CD8-positive, alpha-beta memory T cell (primary cell): ENCODE data around the gene MEN1. TPM values are rescaled to one million over a fixed set of nuclear protein-coding genes. Genes with fewer than 3 reads are reported as not detected.

Experiments used
- CTCF ChIA-PET: fragments of 350-600 bp; sonication (Branson Sonifier 250); formaldehyde crosslinking; loops from one replicate; lab custom pipeline; 2021; ENCODE audit warnings: antibody characterized with exemption; lab: Charles Lee
- POLR2A ChIA-PET: fragments of 350-600 bp; sonication (Branson Sonifier 250); formaldehyde crosslinking; loops from one replicate; lab custom pipeline; 2021; ENCODE audit warnings: antibody characterized with exemption; lab: Charles Lee
- DNase-seq, 5 donors: peaks; one replicate each; pipeline versions ENCODE4 v3.0.0 to v3.0.0-alpha.2; 2020 to 2022; ENCODE audit warnings: mixed read lengths in 1 of 5
- H3K27ac ChIP-seq: one replicate; pipeline ENCODE4 v1.7.0; 2013; ENCODE audit warnings: low read depth, mild to moderate bottlenecking, low read length, moderate library complexity
- H3K27me3 ChIP-seq: 2 replicates; pipeline ENCODE4 v1.7.0; 2013; ENCODE audit warnings: low read length, mild to moderate bottlenecking; ENCODE audit not compliant: insufficient read depth, poor library complexity, severe bottlenecking
- H3K36me3 ChIP-seq: 2 replicates; pipeline ENCODE4 v1.7.0; 2013; ENCODE audit warnings: mild to moderate bottlenecking, low read length, moderate library complexity; ENCODE audit not compliant: insufficient read depth
- H3K4me1 ChIP-seq: 2 replicates; pipeline ENCODE4 v1.7.0; 2013; ENCODE audit warnings: mild to moderate bottlenecking, low read length, moderate library complexity; ENCODE audit not compliant: insufficient read depth
- H3K4me3 ChIP-seq: 2 replicates; pipeline ENCODE4 v1.7.0; 2013; ENCODE audit warnings: mild to moderate bottlenecking, low read length
- H3K9me3 ChIP-seq: 2 replicates; pipeline ENCODE4 v1.7.0; 2013; ENCODE audit warnings: mild to moderate bottlenecking, low read length
- H3K27ac Mint-ChIP-seq, 8 donors: one replicate each; pipeline ENCODE4 v1.8.0; 2020 to 2021; ENCODE audit warnings: mixed read lengths in 8 of 8, mild to moderate bottlenecking in 6 of 8, inconsistent platforms in 3 of 8, moderate library complexity in 3 of 8
- H3K27me3 Mint-ChIP-seq, 2 donors: one replicate each; pipeline ENCODE4 v1.8.0; 2020 to 2021; ENCODE audit warnings: mixed read lengths in 2 of 2, mild to moderate bottlenecking in 1 of 2, moderate library complexity in 1 of 2
- H3K36me3 Mint-ChIP-seq, 3 donors: one replicate each; pipeline ENCODE4 v1.8.0; 2020 to 2021; ENCODE audit warnings: mixed read lengths in 3 of 3, inconsistent platforms in 1 of 3, mild to moderate bottlenecking in 1 of 3
- H3K4me1 Mint-ChIP-seq, 3 donors: one replicate each; pipeline ENCODE4 v1.8.0; 2020 to 2021; ENCODE audit warnings: mixed read lengths in 3 of 3, inconsistent platforms in 1 of 3, mild to moderate bottlenecking in 1 of 3
- H3K4me3 Mint-ChIP-seq, 7 donors: one replicate each; pipeline ENCODE4 v1.8.0; 2020 to 2021; ENCODE audit warnings: mixed read lengths in 7 of 7, mild to moderate bottlenecking in 6 of 7, moderate library complexity in 4 of 7, inconsistent platforms in 2 of 7
- H3K9me3 Mint-ChIP-seq, 5 donors: one replicate each; pipeline ENCODE4 v1.8.0; 2020 to 2022; ENCODE audit warnings: mixed read lengths in 5 of 5, mild to moderate bottlenecking in 3 of 5, moderate library complexity in 2 of 5, inconsistent platforms in 1 of 5
- polyA plus RNA-seq: library from polyadenylated mRNA; unstranded; fragments of 300-500 nt; fragmentation: Illumina TruSeq; gene quantifications from one replicate; pipeline ENCODE4 v1.2.3, GENCODE V29; 2021
- total RNA-seq, 2 experiments: library from RNA; stranded (reverse); gene quantifications; one replicate each; pipeline ENCODE4 v1.2.3, GENCODE V29; 2021

Gene MEN1
- total and polyA plus RNA-seq, 3 experiments from 2014 or later, result 45.0 to 47.7 (median 45.8) TPM

DNA sequence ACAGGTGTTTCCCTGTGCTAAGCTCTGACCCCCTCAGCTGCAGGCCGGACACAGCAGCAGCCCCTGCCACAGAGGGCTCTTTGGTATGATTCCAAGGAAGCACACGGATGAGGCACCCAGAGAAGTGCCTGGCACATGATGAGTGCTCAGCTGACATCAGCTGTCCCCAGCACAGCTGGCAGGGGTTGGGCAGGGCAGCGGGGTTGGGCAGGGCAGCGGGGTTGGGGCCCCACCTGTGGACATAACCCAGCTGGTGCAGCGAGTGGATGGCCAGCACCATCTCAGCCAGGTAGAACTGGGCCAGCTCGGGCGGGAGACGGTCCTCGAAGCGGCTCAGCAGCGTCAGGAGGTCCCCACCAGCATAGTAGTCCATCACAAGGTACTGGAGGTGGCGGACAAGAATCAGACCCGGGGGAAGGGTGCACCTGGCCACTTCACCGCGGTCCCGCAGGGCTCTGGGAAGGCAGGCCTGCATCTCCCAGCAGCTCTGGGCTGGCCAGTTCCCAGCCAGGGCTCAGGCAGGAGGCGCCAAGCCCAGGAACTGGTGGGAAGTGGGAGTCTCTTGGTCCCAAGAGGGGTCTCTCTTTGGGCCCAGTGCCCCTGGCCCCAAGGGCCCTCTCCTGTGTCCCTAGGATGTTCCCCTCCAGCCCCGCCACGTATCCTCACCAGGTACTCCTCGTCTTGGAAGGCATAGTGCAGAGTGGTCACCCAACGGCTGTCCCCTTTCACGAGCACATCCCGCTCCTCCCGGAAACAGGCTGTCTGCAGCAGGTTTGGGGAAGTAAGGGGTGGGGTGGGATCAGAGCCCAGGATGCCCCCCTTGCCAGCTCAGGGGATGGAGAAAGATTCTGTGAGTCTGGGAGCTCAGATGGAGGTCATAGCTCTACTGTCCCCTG is 29.8 kb upstream of the MEN1 start:
- no peaks in the 10 kb centered on the region for H3K9me3 Mint-ChIP-seq
- DNase-seq, result no peak
- POLR2A ChIA-PET, result interaction anchor here (1.0 kb wide), 1 partner anchor 74 kb away, joined by 3 read pairs; no protein-coding TSS in a partner anchor

DNA sequence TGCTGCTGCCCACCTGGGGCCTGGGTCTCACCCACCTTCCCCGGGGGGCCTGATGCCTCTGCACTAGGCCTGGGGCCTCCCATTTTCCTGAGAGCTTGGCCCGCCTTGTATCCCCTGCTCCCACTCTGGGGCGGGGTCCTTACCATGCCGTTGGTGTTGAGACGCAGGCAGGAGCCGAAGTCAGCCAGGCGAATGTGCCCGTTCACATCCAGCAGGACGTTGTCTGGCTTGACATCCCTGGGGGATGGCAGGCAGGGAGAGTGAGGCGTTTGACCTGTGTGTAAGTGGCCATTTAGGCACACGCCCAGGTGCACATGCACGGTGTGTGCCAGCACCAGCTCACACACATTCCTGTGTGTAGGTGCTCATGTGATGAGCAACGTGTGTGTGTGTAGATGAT is 29.0 kb upstream of the MEN1 start:
- H3K27ac Mint-ChIP-seq, result peak overlapping the region in 2 of 8 donors; percentile 29 to 33
- Histone ChIP-seq H3K27ac (no peak overlapping the region), H3K36me3 (no peaks in the 10 kb centered on the region), H3K4me3 (no peak overlapping the region), H3K4me1 (peaks cover 10% of the 10 kb centered on the region), H3K27me3 (no peaks in the 10 kb centered on the region), H3K9me3 (no peaks in the 10 kb centered on the region)
- DNase-seq, result no peak
- ChIA-PET CTCF (interaction anchor here (1.0 to 32.1 kb wide), 3 partner anchors 9 to 175 kb away, joined by 3 to 1256 read pairs (median 4); partner anchors contain the start of genes ARL2 and EHD1), POLR2A (interaction anchor here (1.0 kb wide), 1 partner anchor 74 kb away, joined by 3 read pairs; no protein-coding TSS in a partner anchor)
- no peaks in the 10 kb centered on the region for H3K9me3 Mint-ChIP-seq
- H3K36me3 Mint-ChIP-seq, result peaks cover 0 to 15% (median 0%) of the 10 kb centered on the region in 3 donors
- peaks cover 6 to 12% (median 8%) of the 10 kb centered on the region in 3 donors for H3K4me1 Mint-ChIP-seq
- peak overlapping the region in 1 of 7 donors; percentile 40 for H3K4me3 Mint-ChIP-seq
- no peaks in the 10 kb centered on the region for H3K27me3 Mint-ChIP-seq

More for the DNA sequence above, 29.8 kb upstream of the MEN1 start:
- Histone ChIP-seq H3K36me3 (no peaks in the 10 kb centered on the region), H3K27me3 (no peaks in the 10 kb centered on the region), H3K27ac (no peak overlapping the region), H3K9me3 (no peaks in the 10 kb centered on the region), H3K4me3 (no peak overlapping the region), H3K4me1 (peaks cover 12% of the 10 kb centered on the region)
- CTCF ChIA-PET, result interaction anchor here (1.0 to 32.1 kb wide), 3 partner anchors 8 to 174 kb away, joined by 3 to 1256 read pairs (median 4); partner anchors contain the start of genes ARL2 and EHD1
- no peaks in the 10 kb centered on the region for H3K27me3 Mint-ChIP-seq
- H3K27ac Mint-ChIP-seq, result no peak overlapping the region
- peaks cover 9 to 14% (median 11%) of the 10 kb centered on the region in 3 donors for H3K4me1 Mint-ChIP-seq
- peaks cover 0 to 13% (median 0%) of the 10 kb centered on the region in 3 donors for H3K36me3 Mint-ChIP-seq
- peak overlapping the region in 1 of 7 donors; percentile 40 for H3K4me3 Mint-ChIP-seq

DNA sequence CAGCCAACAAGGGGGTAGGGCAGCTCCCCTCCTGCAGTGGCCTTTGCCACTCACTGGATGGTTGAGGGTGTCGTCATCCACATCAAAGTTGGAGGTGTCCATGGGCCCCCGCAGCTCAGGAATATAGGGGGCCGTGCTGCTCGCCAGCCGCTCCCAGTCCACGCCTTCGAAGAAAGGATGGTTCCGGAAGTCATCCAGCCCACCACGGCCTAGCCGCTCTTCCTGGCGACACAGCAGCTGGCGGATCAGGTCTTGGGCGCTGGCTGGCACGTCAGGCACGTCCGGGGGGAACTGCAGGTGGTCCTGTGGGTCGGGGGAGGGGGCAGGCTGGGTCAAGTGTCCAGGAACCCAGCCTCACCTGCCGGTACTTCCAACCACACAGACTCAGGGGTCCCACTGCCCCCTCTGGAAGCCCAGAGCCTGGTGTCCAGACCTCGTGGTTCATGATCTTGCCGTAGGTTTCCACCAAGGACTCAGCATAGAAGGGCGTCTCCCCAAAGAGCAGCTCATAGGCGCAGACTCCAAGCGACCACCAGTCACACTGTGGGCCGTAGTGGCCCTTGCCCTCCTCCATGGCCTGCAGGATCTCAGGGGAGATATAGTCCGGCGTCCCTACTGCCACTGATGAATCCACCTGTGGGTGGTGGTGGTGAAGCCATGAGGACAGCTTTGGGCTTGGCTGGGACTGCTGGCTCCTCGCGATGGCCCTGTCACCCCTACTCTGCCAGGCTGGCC is 28.4 kb upstream of the MEN1 start:
- Histone ChIP-seq H3K36me3 (no peaks in the 10 kb centered on the region), H3K4me3 (no peak overlapping the region), H3K4me1 (peaks cover 6% of the 10 kb centered on the region), H3K9me3 (no peaks in the 10 kb centered on the region), H3K27ac (no peak overlapping the region), H3K27me3 (no peaks in the 10 kb centered on the region)
- Mint-ChIP-seq H3K27me3 (no peaks in the 10 kb centered on the region), H3K4me1 (peaks cover 2 to 8% (median 6%) of the 10 kb centered on the region in 3 donors), H3K4me3 (no peak overlapping the region), H3K36me3 (peaks cover 0 to 15% (median 0%) of the 10 kb centered on the region in 3 donors), H3K9me3 (no peaks in the 10 kb centered on the region), H3K27ac (no peak overlapping the region)
- ChIA-PET CTCF (interaction anchor here (0.9 to 32.1 kb wide), 2 partner anchors 8 to 47 kb away, joined by 3 to 1256 read pairs; partner anchors contain the start of gene EHD1), POLR2A (no interaction called here)
- DNase-seq, result no peak

DNA sequence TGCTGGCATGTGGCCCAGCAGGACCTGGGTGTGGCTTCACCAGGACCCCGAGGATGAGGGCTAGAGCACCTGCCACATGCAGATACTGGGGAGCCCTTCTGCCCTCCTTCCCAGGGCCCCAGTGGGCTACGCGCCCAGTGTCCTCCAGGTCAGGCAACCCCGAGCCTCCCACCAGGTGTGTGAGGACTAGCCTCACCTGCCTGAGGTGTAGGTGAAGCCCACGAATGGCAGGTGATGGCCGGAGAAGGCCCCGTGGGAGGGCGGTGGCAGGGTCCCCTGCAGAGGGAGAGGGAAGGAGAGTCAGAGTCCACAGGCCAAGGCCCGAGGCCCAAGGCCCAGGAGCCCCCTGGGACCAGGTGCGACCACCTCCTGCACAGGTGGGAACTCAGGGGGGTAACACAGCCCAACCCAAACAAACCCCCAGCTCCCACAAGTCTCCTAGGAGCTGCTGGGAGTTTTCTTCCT is 27.6 kb upstream of the MEN1 start:
- no peak for DNase-seq
- Mint-ChIP-seq H3K4me1 (peaks cover 0 to 2% (median under 1%) of the 10 kb centered on the region in 3 donors), H3K9me3 (no peaks in the 10 kb centered on the region), H3K27me3 (no peaks in the 10 kb centered on the region), H3K36me3 (peaks cover 0 to 20% (median 0%) of the 10 kb centered on the region in 3 donors), H3K4me3 (no peak overlapping the region), H3K27ac (no peak overlapping the region)
- Histone ChIP-seq H3K36me3 (no peaks in the 10 kb centered on the region), H3K4me1 (no peaks in the 10 kb centered on the region), H3K9me3 (no peaks in the 10 kb centered on the region), H3K27ac (no peak overlapping the region), H3K4me3 (no peak overlapping the region), H3K27me3 (no peaks in the 10 kb centered on the region)
- ChIA-PET CTCF (interaction anchor here (0.9 kb wide), 1 partner anchor 9 kb away, joined by 3 read pairs; no protein-coding TSS in a partner anchor), POLR2A (no interaction called here)

DNA sequence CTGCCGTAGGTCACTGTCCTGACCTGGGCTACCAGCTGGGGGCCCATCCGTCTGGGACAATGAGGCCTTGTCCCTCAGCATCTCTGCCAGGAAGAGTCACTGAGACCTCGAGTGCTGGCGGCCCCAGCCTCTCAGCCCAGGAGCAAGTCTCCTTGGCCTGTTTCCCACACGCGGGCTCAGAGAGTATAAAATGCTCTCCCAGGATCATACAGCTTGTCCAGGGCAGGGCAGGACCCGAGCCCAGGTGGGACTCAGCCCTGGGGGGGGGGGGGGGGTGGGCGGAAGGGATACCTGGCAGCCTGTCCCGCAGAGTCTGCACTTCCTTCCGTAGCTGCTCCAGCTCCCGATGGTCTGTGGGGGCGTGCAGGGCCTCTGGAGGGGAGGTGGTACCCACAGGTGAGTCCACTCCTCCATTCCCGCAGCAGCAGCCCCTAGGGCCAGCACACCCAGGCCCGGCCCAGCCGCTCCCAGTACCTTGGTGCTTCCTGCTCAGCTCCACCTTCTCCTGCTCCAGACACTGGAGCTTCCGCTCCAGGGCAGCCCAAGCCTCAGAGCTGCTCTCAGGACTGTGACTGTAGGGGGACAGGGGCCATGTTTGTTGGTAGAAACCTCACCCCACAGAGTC is 26.2 kb upstream of the MEN1 start:
- Mint-ChIP-seq H3K27ac (no peak overlapping the region), H3K27me3 (no peaks in the 10 kb centered on the region), H3K4me1 (peaks cover 0 to 2% (median 0%) of the 10 kb centered on the region in 3 donors), H3K9me3 (no peaks in the 10 kb centered on the region), H3K4me3 (no peak overlapping the region), H3K36me3 (peaks cover 0 to 32% (median 0%) of the 10 kb centered on the region in 3 donors)
- H3K27me3 ChIP-seq, result no peaks in the 10 kb centered on the region
- POLR2A ChIA-PET, result no interaction called here
- no peak overlapping the region for H3K4me3 ChIP-seq
- no peaks in the 10 kb centered on the region for H3K9me3 ChIP-seq
- no peak overlapping the region for H3K27ac ChIP-seq
- CTCF ChIA-PET, result interaction anchor here (0.9 to 1.2 kb wide), 3 partner anchors 8 to 58 kb away, joined by 3 to 4 read pairs (median 3); partner anchors contain the start of gene CDC42BPG
- no peak for DNase-seq
- no peaks in the 10 kb centered on the region for H3K4me1 ChIP-seq
- H3K36me3 ChIP-seq, result no peaks in the 10 kb centered on the region

DNA sequence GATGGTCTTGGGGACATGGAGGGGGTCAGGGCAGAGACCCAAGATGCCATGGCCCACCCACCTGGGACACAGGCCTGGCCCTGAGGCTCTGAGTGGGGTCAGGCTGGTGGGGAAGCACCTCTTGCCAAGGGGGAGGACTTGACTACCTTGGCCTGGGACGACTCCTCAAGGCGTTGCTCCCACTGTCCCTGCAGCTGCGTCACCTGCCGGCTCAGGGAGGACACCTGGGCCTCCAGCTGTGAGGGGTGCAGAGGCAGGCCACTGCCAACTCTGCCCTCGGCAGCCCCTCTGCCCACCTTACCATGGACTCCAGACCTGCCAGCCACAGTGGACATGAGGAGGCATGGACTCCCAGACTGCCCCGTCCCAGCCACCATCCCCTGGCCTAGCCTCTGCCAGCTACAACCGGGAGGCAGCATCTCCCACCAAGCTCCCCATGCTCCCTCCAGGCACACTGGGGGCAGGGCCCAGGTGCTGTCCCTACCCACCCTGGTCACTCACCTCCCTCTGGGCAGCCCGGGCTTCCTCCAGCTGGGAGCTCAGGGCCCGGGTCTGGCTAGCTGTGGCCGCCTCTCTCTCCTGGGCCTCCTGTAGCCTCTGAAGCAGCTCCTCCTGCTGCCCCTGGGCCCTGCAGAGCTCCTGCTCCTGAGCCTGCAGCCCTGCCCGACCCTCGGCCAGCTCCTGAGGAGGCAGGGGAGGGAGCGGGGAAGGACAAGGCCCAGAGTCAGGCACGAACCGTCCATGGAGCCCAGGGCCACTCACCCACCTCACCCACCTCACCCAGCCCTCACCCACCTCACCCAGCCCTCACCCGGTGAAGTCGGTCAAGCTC is 25.5 kb upstream of the MEN1 start:
- H3K4me1 Mint-ChIP-seq, result peaks cover 0 to 2% (median 0%) of the 10 kb centered on the region in 3 donors
- H3K27me3 Mint-ChIP-seq, result no peaks in the 10 kb centered on the region
- H3K4me1 ChIP-seq, result no peaks in the 10 kb centered on the region
- CTCF ChIA-PET, result interaction anchor here (1.0 to 2.7 kb wide), 4 partner anchors 8 to 59 kb away, joined by 3 to 7 read pairs (median 4); partner anchors contain the start of gene CDC42BPG
- no peaks in the 10 kb centered on the region for H3K36me3 ChIP-seq
- DNase-seq, result no peak
- POLR2A ChIA-PET, result no interaction called here
- no peak overlapping the region for H3K4me3 ChIP-seq
- peaks cover 0 to 32% (median 0%) of the 10 kb centered on the region in 3 donors for H3K36me3 Mint-ChIP-seq
- H3K27me3 ChIP-seq, result no peaks in the 10 kb centered on the region
- no peaks in the 10 kb centered on the region for H3K9me3 ChIP-seq
- no peaks in the 10 kb centered on the region for H3K9me3 Mint-ChIP-seq
- no peak overlapping the region for H3K27ac ChIP-seq
- no peak overlapping the region for H3K27ac Mint-ChIP-seq
- H3K4me3 Mint-ChIP-seq, result no peak overlapping the region
